K562 (cell line): ENCODE results near the gene LRRC19. TPM values are rescaled to one million over a fixed set of nuclear protein-coding genes. Genes with fewer than 3 reads are reported as not detected.

Experiments
- ARID1B ChIP-seq: fragments of 450-650 bp; IDR thresholded peaks from 2 replicates; pipeline ENCODE4 v1.6.1; 2016; ENCODE audit warnings: antibody characterized with exemption, mild to moderate bottlenecking, inconsistent platforms
- ATF7 ChIP-seq: fragments of 450-650 bp; IDR thresholded peaks from 2 replicates; pipeline ENCODE4 v1.7.1; 2014; ENCODE audit warnings: mild to moderate bottlenecking, moderate library complexity
- CHD4 ChIP-seq: fragments of 200-600 bp; sonication (generic); IDR thresholded peaks from 3 replicates; pipeline ENCODE4 v1.6.1; 2012; ENCODE audit warnings: low read depth, mild to moderate bottlenecking, mixed read lengths, low read length, inconsistent platforms; ENCODE audit not compliant: insufficient read depth, insufficient replicate concordance, poor library complexity, severe bottlenecking
- FOS ChIP-seq: IDR thresholded peaks from 3 replicates; pipeline ENCODE4 v1.6.1; 2011; ENCODE audit not compliant: insufficient read length; ENCODE audit errors: extremely low read depth
- FOXA1 ChIP-seq: fragments of 450-650 bp; IDR thresholded peaks from 2 replicates; pipeline ENCODE4 v1.6.1; 2016; ENCODE audit warnings: mild to moderate bottlenecking, borderline replicate concordance
- GABPB2 ChIP-seq: fragments of 250-450 bp; sonication (Bioruptor Pico); conservative IDR thresholded peaks from 2 replicates; pipeline ENCODE4 v1.5.1; 2021; ENCODE audit warnings: mild to moderate bottlenecking
- GATAD2A ChIP-seq: fragments of 450-650 bp; IDR thresholded peaks from 2 replicates; pipeline ENCODE4 v1.6.1; 2017
- KLF1 ChIP-seq: fragments of 450-650 bp; IDR thresholded peaks from 2 replicates; pipeline ENCODE4 v1.6.1; 2016; ENCODE audit warnings: missing genetic modification characterization, missing compliant biosample characterization
- MYNN ChIP-seq, 2 experiments: sonication (generic); formaldehyde crosslinking in 1 of 2; IDR thresholded peaks; 2 replicates each; pipeline versions ENCODE4 v1.5.0 to v1.6.1; 2016 to 2020; ENCODE audit warnings: antibody characterized with exemption in 1 of 2, missing genetic modification reagents in 1 of 2
- NCOA2 ChIP-seq, 2 experiments: fragments of 450-650 bp; IDR thresholded peaks; 2 replicates each; pipeline ENCODE4 v1.6.1; 2018; ENCODE audit warnings: mild to moderate bottlenecking in 2 of 2, moderate library complexity in 1 of 2; ENCODE audit not compliant: partially characterized antibody in 2 of 2
- NCOR1 ChIP-seq: fragments of 450-650 bp; IDR thresholded peaks from 2 replicates; pipeline ENCODE4 v1.6.1; 2016; ENCODE audit warnings: mild to moderate bottlenecking, moderate library complexity
- RAD51 ChIP-seq: fragments of 450-650 bp; IDR thresholded peaks from 2 replicates; pipeline ENCODE4 v1.7.1; 2016; ENCODE audit warnings: low read depth, mild to moderate bottlenecking, borderline replicate concordance
- SMARCC2 ChIP-seq: fragments of 450-650 bp; IDR thresholded peaks from 2 replicates; pipeline ENCODE4 v1.6.1; 2017; ENCODE audit warnings: antibody characterized with exemption, moderate library complexity, mild to moderate bottlenecking, low read depth
- SRSF7 ChIP-seq: fragments of 200-400 bp; formaldehyde crosslinking; optimal IDR thresholded peaks from 2 replicates; pipeline ENCODE3; 2017; ENCODE audit warnings: mild to moderate bottlenecking, low read depth, low read length
- TOE1 ChIP-seq, 2 experiments: fragments of 450-650 bp in 1 of 2; sonication (generic) in 1 of 2; formaldehyde crosslinking in 1 of 2; IDR thresholded peaks; 2 replicates each; pipeline versions ENCODE4 v1.7.1 to v1.8.0; 2016 to 2022; ENCODE audit warnings: borderline replicate concordance in 2 of 2, mild to moderate bottlenecking in 2 of 2, antibody characterized with exemption in 1 of 2, inconsistent platforms in 1 of 2, low read depth in 1 of 2, missing genetic modification reagents in 1 of 2, moderate library complexity in 1 of 2
- U2AF2 ChIP-seq: fragments of 200-400 bp; formaldehyde crosslinking; optimal IDR thresholded peaks from 2 replicates; pipeline ENCODE3; 2017; ENCODE audit warnings: low read depth, mild to moderate bottlenecking, low read length
- ZNF133 ChIP-seq: fragments of 250-450 bp; sonication (Bioruptor Pico); IDR thresholded peaks from 2 replicates; pipeline ENCODE4 v1.4.0; 2020; ENCODE audit warnings: mild to moderate bottlenecking
- ZNF3 ChIP-seq: fragments of 250-450 bp; sonication (Bioruptor Pico); IDR thresholded peaks from 2 replicates; pipeline ENCODE4 v1.5.0; 2021; ENCODE audit warnings: mild to moderate bottlenecking, moderate library complexity
- ZNF316 ChIP-seq: fragments of 450-650 bp; IDR thresholded peaks from 2 replicates; pipeline ENCODE4 v1.6.1; 2016
- ZNF347 ChIP-seq: fragments of 450-650 bp; formaldehyde crosslinking; IDR thresholded peaks from 2 replicates; pipeline ENCODE4 v1.4.0; 2020; ENCODE audit warnings: low read depth, mild to moderate bottlenecking, moderate library complexity
- ZNF384 ChIP-seq: IDR thresholded peaks from 2 replicates; pipeline ENCODE4 v1.6.1; 2012; ENCODE audit warnings: low read depth, low read length, improper control_type of control experiment
- polyA plus RNA-seq, 8 experiments: library from polyadenylated mRNA; depleted of rRNA in 4 of 8; stranded (reverse) in 5 of 8; unstranded in 3 of 8; fragments of >200 nt; fragmentation: Nextera tagmentation in 2 of 8; fragmentation: Illumina TruSeq in 1 of 8; extraction: Ambion mirVana in 2 of 8; extraction: Trizol in 1 of 8; gene quantifications; 2 replicates each; pipeline versions ENCODE4 v1.2.1 to v1.2.3, GENCODE V29; 2011 to 2014; ENCODE audit warnings: inconsistent platforms in 1 of 8, missing spikeins in 1 of 8
- total RNA-seq, 7 experiments: library from RNA; depleted of rRNA in 6 of 7; stranded (reverse); fragments of >200 nt in 6 of 7; fragmentation: Illumina TruSeq in 2 of 7; extraction: Trizol in 2 of 7; gene quantifications; 2 replicates each; pipeline versions ENCODE4 v1.2.1 to v1.2.3, GENCODE V29; 2011 to 2021; ENCODE audit warnings: low replicate concordance in 1 of 7
- TF ChIP-seq, protein P1 (sequence below): fragments of 450-650 bp; conservative IDR thresholded peaks from 2 replicates; pipeline ENCODE4 v1.6.1; 2016; ENCODE audit warnings: missing genetic modification characterization, low read depth, mild to moderate bottlenecking, control low read depth, missing compliant biosample characterization
- TF ChIP-seq, protein P2 (sequence below): fragments of 450-650 bp; formaldehyde crosslinking; IDR thresholded peaks from 2 replicates; pipeline ENCODE4 v1.4.0; 2022; ENCODE audit warnings: mild to moderate bottlenecking, moderate library complexity
- TF ChIP-seq, protein P3 (sequence below): IDR thresholded peaks from 2 replicates; pipeline ENCODE4 v1.6.1; 2016; ENCODE audit warnings: missing genetic modification characterization, missing compliant biosample characterization

Gene LRRC19
- total and polyA plus RNA-seq, 9 of the 15 experiments (the other 6 are each of a cell fraction or from before 2014, with no cell fraction given): not detected

DNA sequence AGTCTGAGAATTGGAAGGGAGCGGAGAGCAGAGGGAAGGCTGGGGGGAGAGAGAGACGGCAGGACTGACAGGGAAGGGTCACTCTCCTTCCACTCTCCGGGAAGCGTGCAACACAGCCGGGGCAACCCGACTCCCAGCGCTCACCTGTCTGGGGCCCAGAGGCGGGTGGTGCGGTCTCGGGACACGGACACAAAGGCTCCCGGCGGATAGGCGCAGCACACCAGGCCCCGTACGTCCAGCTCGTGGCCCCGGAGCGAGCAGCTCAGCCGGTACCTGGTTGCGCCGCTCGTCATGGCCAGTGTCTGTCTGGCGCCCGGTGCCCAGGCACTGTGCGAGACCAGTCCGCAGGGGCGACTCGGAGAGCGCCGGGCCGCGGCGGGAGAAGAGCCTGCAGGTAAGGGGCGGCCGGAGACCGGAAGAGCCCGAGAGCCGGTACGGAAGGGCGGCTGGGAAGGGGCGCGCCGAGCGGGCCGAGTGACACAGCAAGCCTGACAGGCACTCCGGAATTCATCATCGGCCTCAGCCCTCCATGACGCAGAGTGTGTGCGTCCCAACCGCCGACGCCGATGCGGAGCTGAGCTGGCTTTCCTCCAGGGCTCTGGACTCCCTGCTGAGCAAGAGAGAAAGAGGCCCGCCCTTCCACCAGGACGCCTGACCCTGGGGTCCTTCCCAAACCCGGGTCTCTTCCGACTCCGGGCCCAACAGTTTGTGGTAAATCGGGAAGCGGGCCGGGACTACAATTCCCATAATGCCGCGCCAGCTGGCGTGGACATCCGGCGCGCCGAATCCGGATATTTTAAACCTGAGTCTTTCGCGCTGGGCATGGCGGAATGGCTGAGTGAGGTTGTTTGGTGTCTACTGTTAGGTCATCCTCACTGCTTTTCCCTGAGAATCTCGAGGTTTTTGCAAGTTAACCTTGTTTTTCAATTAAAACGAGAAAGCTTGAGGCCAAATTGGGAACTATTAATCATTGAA, 58.4 kb downstream of the LRRC19 start, which contains the start of gene PLAA (continued):
- no peak for TF ChIP-seq CHD4
- no peak for TF ChIP-seq GABPB2 (CRISPR knock-in tag)
- TF ChIP-seq, protein P1, sequence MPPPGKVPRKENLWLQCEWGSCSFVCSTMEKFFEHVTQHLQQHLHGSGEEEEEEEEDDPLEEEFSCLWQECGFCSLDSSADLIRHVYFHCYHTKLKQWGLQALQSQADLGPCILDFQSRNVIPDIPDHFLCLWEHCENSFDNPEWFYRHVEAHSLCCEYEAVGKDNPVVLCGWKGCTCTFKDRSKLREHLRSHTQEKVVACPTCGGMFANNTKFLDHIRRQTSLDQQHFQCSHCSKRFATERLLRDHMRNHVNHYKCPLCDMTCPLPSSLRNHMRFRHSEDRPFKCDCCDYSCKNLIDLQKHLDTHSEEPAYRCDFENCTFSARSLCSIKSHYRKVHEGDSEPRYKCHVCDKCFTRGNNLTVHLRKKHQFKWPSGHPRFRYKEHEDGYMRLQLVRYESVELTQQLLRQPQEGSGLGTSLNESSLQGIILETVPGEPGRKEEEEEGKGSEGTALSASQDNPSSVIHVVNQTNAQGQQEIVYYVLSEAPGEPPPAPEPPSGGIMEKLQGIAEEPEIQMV (tag): no peak
- TF ChIP-seq ZNF133: no peak
- no peak for TF ChIP-seq ZNF3
- no peak for TF ChIP-seq U2AF2
- no peak for TF ChIP-seq TOE1 (IDR thresholded peaks at IDR 0.05; ENCODE audit: borderline replicate concordance)
- TF ChIP-seq TOE1 (CRISPR knock-in tag; IDR thresholded peaks at IDR 0.05; ENCODE audit: borderline replicate concordance, low read depth): no peak
- TF ChIP-seq FOXA1: no peak
- TF ChIP-seq, protein P2, sequence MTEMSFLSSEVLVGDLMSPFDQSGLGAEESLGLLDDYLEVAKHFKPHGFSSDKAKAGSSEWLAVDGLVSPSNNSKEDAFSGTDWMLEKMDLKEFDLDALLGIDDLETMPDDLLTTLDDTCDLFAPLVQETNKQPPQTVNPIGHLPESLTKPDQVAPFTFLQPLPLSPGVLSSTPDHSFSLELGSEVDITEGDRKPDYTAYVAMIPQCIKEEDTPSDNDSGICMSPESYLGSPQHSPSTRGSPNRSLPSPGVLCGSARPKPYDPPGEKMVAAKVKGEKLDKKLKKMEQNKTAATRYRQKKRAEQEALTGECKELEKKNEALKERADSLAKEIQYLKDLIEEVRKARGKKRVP: no peak
- TF ChIP-seq MYNN (IDR thresholded peaks at IDR 0.05): no peak
- no peak for TF ChIP-seq MYNN (CRISPR knock-in tag; IDR thresholded peaks at IDR 0.05)
- TF ChIP-seq, protein P3, sequence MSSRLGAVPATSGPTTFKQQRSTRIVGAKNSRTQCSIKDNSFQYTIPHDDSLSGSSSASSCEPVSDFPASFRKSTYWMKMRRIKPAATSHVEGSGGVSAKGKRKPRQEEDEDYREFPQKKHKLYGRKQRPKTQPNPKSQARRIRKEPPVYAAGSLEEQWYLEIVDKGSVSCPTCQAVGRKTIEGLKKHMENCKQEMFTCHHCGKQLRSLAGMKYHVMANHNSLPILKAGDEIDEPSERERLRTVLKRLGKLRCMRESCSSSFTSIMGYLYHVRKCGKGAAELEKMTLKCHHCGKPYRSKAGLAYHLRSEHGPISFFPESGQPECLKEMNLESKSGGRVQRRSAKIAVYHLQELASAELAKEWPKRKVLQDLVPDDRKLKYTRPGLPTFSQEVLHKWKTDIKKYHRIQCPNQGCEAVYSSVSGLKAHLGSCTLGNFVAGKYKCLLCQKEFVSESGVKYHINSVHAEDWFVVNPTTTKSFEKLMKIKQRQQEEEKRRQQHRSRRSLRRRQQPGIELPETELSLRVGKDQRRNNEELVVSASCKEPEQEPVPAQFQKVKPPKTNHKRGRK (tag): no peak
- TF ChIP-seq FOS: no peak
- no peak for TF ChIP-seq SRSF7
- no peak for TF ChIP-seq KLF1 (tag)
- TF ChIP-seq RAD51: no peak
- TF ChIP-seq ZNF384: no peak
- TF ChIP-seq NCOR1: no peak
- no peak for TF ChIP-seq SMARCC2
- no peak for TF ChIP-seq NCOA2 (IDR thresholded peaks at IDR 0.05; ENCODE audit: partially characterized antibody in 2 of 2)
- TF ChIP-seq GATAD2A: no peak
- TF ChIP-seq ATF7: peak; percentile 51; the same call in 1 of the 2 replicates
- no peak for TF ChIP-seq ARID1B
- TF ChIP-seq ZNF316: 0 out of 2 replicates have a peak, but pooled peaks have one; percentile 29
- no peak for TF ChIP-seq ZNF347 (CRISPR knock-in tag)
